DOHH2 (cell line): ENCODE results near the gene TIMP3.

Experiments
- CTCF ChIP-seq: fragments of 200-600 bp; sonication (generic); IDR thresholded peaks from one replicate; pipeline ENCODE4 v1.5.1; 2014; ENCODE audit warnings: antibody characterized with exemption, mild to moderate bottlenecking, low read depth, low read length; ENCODE audit not compliant: poor library complexity, severe bottlenecking
- EZH2phosphoT487 ChIP-seq: fragments of 200-600 bp; sonication (generic); IDR thresholded peaks from 2 replicates; pipeline ENCODE4 v1.6.1; 2017; ENCODE audit warnings: borderline replicate concordance, mild to moderate bottlenecking, antibody characterized with exemption, low read length, moderate library complexity, mixed read lengths

DNA sequence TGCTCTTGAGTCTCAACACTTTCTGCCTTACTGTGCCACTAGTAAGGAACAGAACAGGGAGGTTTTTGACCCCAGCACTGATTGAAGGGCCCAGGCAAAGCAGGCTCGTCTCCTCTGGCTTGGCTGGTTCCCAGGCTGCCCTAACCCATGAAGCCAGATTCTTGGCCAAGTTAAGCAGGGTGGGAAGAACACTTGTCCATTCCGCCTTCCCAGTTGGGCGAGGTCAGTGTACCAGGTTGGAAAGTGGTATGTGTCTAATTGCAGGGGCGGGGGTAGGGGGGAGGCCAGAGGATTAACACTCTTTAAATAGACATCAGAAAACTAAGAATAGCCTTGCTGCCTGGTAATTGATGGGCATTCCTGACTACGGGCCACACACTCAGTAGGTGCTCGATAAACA lies 14.4 kb downstream of the TIMP3 start:
- TF ChIP-seq CTCF: no peak
- TF ChIP-seq EZH2phosphoT487: no peak
